K562 (cell line): Measurements from ENCODE around the gene TMEM184B. TPM values are rescaled to one million over a fixed set of nuclear protein-coding genes. Genes with fewer than 3 reads are reported as not detected.

Experiments used
- ESRRA ChIP-seq: fragments of 450-650 bp; IDR thresholded peaks from 2 replicates; pipeline ENCODE4 v1.6.1; 2014; ENCODE audit warnings: low read depth, mild to moderate bottlenecking, moderate library complexity, borderline replicate concordance
- MCM2 ChIP-seq: fragments of 450-650 bp; IDR thresholded peaks from 2 replicates; pipeline ENCODE4 v1.6.1; 2017; ENCODE audit warnings: low read depth, mild to moderate bottlenecking
- NCOA1 ChIP-seq: fragments of 450-650 bp; IDR thresholded peaks from 2 replicates; pipeline ENCODE4 v1.6.1; 2016; ENCODE audit warnings: low read depth
- OTX1 ChIP-seq: fragments of 450-650 bp; formaldehyde crosslinking; IDR thresholded peaks from 2 replicates; pipeline ENCODE4 v1.4.0; 2022; ENCODE audit warnings: mild to moderate bottlenecking
- SMAD3 ChIP-seq: fragments of 450-650 bp; formaldehyde crosslinking; conservative IDR thresholded peaks from 2 replicates; pipeline ENCODE4 v1.4.0; 2020; ENCODE audit warnings: mild to moderate bottlenecking
- ZBTB7A ChIP-seq: IDR thresholded peaks from 2 replicates; pipeline ENCODE4 v1.6.1; 2011; ENCODE audit warnings: low read depth, mild to moderate bottlenecking, low read length, moderate library complexity, borderline replicate concordance; ENCODE audit not compliant: control insufficient read depth
- ZNF23 ChIP-seq: fragments of 250-450 bp; sonication (Bioruptor Pico); IDR thresholded peaks from 2 replicates; pipeline ENCODE4 v1.4.0; 2020; ENCODE audit warnings: mild to moderate bottlenecking
- polyA plus RNA-seq, 8 experiments: library from polyadenylated mRNA; depleted of rRNA in 4 of 8; stranded (reverse) in 5 of 8; unstranded in 3 of 8; fragments of >200 nt; fragmentation: Nextera tagmentation in 2 of 8; fragmentation: Illumina TruSeq in 1 of 8; extraction: Ambion mirVana in 2 of 8; extraction: Trizol in 1 of 8; gene quantifications; 2 replicates each; pipeline versions ENCODE4 v1.2.1 to v1.2.3, GENCODE V29; 2011 to 2014; ENCODE audit warnings: inconsistent platforms in 1 of 8, missing spikeins in 1 of 8
- total RNA-seq, 7 experiments: library from RNA; depleted of rRNA in 6 of 7; stranded (reverse); fragments of >200 nt in 6 of 7; fragmentation: Illumina TruSeq in 2 of 7; extraction: Trizol in 2 of 7; gene quantifications; 2 replicates each; pipeline versions ENCODE4 v1.2.1 to v1.2.3, GENCODE V29; 2011 to 2021; ENCODE audit warnings: low replicate concordance in 1 of 7
- TF ChIP-seq, protein P1 (sequence below): fragments of 450-650 bp; IDR thresholded peaks from 2 replicates; pipeline ENCODE4 v1.6.1; 2016; ENCODE audit warnings: low read depth
- TF ChIP-seq, protein P2 (sequence below): sonication (generic); IDR thresholded peaks from 2 replicates; pipeline ENCODE4 v1.6.1; 2016
- TF ChIP-seq, protein P3 (sequence below), 2 experiments: fragments of 450-650 bp; conservative IDR thresholded peaks; 2 replicates each; pipeline ENCODE4 v1.6.1; 2017; ENCODE audit warnings: mild to moderate bottlenecking in 2 of 2, moderate library complexity in 2 of 2
- TF ChIP-seq, protein P4 (sequence below): sonication (generic); formaldehyde crosslinking; IDR thresholded peaks from 2 replicates; pipeline ENCODE4 v1.8.0; 2022; ENCODE audit warnings: missing genetic modification reagents, mild to moderate bottlenecking, moderate library complexity, borderline replicate concordance
- TF ChIP-seq, protein P5 (sequence below): sonication (generic); formaldehyde crosslinking; IDR thresholded peaks from 2 replicates; pipeline ENCODE4 v1.8.0; 2022; ENCODE audit warnings: mild to moderate bottlenecking, missing genetic modification reagents
- TF ChIP-seq, protein P6 (sequence below): fragments of 200-800 bp; sonication (Bioruptor generic); IDR thresholded peaks from 2 replicates; pipeline ENCODE4 v1.6.1; 2017; ENCODE audit warnings: missing genetic modification characterization, missing compliant biosample characterization

The TMEM184B gene
- total and polyA plus RNA-seq, 9 of the 15 experiments (the other 6 are each of a cell fraction or from before 2014, with no cell fraction given), result 0.31 to 25.1 (median 6.2) TPM

DNA sequence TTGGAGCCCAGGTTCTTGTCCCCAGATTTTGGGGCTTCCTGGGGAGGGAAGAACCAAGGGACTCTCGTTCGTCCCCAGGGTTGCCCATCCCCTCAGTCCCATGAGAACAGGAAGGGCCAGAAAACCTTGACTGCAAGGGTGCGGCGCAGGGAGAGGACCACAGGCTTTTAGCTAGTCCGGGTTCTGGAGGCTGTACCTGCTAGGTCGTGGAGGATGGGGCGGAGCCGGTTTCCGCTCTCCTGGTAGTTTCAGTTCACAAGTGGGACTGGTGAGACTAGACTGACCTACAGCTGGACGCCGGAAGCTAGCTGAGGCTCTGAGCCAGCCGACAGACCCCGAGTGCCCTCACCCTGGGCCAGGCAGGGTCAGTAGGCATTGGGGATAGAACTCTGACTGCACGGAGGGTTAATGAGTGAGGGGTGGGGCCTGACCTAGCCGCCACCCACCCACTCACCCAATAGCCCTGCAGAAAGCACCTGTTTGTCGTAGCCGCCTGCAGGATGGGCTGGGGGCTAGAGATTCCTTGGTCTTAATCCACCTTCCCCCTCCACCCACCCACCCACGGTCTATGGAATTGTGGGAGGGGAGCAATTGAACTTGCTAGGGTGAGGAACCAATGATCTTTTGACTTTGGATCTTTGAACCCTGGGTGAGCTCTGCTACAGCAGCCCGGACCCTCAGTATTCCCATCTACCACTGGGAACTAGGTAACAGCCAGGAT, 69.6 kb downstream of the TMEM184B start (continued):
- TF ChIP-seq, protein P1, sequence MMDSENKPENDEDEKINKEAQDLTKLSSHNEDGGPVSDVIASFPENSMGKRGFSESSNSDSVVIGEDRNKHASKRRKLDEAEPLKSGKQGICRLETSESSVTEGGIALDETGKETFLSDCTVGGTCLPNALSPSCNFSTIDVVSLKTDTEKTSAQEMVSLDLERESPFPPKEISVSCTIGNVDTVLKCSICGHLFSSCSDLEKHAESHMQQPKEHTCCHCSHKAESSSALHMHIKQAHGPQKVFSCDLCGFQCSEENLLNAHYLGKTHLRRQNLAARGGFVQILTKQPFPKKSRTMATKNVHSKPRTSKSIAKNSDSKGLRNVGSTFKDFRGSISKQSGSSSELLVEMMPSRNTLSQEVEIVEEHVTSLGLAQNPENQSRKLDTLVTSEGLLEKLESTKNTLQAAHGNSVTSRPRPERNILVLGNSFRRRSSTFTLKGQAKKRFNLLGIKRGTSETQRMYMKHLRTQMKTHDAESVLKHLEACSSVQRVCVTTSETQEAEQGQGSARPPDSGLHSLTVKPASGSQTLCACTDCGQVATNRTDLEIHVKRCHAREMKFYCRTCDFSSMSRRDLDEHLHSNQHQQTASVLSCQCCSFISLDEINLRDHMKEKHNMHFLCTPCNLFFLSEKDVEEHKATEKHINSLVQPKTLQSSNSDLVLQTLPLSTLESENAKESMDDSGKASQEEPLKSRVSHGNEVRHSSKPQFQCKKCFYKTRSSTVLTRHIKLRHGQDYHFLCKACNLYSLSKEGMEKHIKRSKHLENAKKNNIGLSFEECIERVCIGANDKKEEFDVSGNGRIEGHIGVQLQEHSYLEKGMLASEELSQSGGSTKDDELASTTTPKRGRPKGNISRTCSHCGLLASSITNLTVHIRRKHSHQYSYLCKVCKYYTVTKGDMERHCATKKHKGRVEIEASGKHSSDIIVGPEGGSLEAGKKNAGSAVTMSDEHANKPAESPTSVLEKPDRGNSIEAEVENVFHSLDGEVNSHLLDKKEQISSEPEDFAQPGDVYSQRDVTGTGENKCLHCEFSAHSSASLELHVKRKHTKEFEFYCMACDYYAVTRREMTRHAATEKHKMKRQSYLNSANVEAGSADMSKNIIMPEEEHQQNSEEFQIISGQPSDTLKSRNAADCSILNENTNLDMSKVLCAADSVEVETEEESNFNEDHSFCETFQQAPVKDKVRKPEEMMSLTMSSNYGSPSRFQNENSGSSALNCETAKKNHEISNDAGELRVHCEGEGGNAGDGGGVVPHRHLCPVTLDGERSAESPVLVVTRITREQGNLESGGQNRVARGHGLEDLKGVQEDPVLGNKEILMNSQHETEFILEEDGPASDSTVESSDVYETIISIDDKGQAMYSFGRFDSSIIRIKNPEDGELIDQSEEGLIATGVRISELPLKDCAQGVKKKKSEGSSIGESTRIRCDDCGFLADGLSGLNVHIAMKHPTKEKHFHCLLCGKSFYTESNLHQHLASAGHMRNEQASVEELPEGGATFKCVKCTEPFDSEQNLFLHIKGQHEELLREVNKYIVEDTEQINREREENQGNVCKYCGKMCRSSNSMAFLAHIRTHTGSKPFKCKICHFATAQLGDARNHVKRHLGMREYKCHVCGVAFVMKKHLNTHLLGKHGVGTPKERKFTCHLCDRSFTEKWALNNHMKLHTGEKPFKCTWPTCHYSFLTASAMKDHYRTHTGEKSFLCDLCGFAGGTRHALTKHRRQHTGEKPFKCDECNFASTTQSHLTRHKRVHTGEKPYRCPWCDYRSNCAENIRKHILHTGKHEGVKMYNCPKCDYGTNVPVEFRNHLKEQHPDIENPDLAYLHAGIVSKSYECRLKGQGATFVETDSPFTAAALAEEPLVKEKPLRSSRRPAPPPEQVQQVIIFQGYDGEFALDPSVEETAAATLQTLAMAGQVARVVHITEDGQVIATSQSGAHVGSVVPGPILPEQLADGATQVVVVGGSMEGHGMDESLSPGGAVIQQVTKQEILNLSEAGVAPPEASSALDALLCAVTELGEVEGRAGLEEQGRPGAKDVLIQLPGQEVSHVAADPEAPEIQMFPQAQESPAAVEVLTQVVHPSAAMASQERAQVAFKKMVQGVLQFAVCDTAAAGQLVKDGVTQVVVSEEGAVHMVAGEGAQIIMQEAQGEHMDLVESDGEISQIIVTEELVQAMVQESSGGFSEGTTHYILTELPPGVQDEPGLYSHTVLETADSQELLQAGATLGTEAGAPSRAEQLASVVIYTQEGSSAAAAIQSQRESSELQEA, result no peak
- TF ChIP-seq, protein P2, sequence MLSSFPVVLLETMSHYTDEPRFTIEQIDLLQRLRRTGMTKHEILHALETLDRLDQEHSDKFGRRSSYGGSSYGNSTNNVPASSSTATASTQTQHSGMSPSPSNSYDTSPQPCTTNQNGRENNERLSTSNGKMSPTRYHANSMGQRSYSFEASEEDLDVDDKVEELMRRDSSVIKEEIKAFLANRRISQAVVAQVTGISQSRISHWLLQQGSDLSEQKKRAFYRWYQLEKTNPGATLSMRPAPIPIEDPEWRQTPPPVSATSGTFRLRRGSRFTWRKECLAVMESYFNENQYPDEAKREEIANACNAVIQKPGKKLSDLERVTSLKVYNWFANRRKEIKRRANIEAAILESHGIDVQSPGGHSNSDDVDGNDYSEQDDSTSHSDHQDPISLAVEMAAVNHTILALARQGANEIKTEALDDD, result peak; percentile 59; the same call in 1 of the 2 replicates
- TF ChIP-seq ESRRA, result no peak
- TF ChIP-seq, protein P3, sequence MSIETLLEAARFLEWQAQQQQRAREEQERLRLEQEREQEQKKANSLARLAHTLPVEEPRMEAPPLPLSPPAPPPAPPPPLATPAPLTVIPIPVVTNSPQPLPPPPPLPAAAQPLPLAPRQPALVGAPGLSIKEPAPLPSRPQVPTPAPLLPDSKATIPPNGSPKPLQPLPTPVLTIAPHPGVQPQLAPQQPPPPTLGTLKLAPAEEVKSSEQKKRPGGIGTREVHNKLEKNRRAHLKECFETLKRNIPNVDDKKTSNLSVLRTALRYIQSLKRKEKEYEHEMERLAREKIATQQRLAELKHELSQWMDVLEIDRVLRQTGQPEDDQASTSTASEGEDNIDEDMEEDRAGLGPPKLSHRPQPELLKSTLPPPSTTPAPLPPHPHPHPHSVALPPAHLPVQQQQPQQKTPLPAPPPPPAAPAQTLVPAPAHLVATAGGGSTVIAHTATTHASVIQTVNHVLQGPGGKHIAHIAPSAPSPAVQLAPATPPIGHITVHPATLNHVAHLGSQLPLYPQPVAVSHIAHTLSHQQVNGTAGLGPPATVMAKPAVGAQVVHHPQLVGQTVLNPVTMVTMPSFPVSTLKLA (conservative IDR thresholded peaks at IDR 0.05), result no peak
- peak; percentile 39; the same call in 1 of the 2 replicates for TF ChIP-seq ZBTB7A
- TF ChIP-seq, protein P4, sequence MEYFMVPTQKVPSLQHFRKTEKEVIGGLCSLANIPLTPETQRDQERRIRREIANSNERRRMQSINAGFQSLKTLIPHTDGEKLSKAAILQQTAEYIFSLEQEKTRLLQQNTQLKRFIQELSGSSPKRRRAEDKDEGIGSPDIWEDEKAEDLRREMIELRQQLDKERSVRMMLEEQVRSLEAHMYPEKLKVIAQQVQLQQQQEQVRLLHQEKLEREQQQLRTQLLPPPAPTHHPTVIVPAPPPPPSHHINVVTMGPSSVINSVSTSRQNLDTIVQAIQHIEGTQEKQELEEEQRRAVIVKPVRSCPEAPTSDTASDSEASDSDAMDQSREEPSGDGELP (CRISPR knock-in tag), result 0 out of 2 replicates have a peak, but pooled peaks have one; percentile 18
- TF ChIP-seq ZNF23 (CRISPR knock-in tag), result no peak
- TF ChIP-seq, protein P5, sequence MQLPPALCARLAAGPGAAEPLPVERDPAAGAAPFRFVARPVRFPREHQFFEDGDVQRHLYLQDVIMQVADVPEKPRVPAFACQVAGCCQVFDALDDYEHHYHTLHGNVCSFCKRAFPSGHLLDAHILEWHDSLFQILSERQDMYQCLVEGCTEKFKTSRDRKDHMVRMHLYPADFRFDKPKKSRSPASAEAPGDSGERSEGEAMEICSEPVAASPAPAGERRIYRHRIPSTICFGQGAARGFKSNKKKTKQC (CRISPR knock-in tag), result no peak
- no peak for TF ChIP-seq SMAD3 (CRISPR knock-in tag)
- TF ChIP-seq, protein P6, sequence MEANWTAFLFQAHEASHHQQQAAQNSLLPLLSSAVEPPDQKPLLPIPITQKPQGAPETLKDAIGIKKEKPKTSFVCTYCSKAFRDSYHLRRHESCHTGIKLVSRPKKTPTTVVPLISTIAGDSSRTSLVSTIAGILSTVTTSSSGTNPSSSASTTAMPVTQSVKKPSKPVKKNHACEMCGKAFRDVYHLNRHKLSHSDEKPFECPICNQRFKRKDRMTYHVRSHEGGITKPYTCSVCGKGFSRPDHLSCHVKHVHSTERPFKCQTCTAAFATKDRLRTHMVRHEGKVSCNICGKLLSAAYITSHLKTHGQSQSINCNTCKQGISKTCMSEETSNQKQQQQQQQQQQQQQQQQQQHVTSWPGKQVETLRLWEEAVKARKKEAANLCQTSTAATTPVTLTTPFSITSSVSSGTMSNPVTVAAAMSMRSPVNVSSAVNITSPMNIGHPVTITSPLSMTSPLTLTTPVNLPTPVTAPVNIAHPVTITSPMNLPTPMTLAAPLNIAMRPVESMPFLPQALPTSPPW, result no peak
- TF ChIP-seq NCOA1, result no peak
- TF ChIP-seq MCM2, result no peak
- TF ChIP-seq OTX1 (CRISPR knock-in tag), result no peak
